Left lobe of liver (tissue), 1 donor: Measurements from ENCODE around the gene POMGNT2. TPM values are rescaled to one million over a fixed set of nuclear protein-coding genes. Genes with fewer than 3 reads are reported as not detected.

ENCODE experiments used
- total RNA-seq: library from RNA; stranded (reverse); gene quantifications from one replicate; pipeline ENCODE4 v1.2.1, GENCODE V29; 2021
- donor health status: DM: no; HTN: yes; CAD: no.

Gene POMGNT2
- total RNA-seq, 1 donor from 2014 or later, result 5.2 TPM

Other genes with a start within 250 kb of the POMGNT2 start
- gene CYP8B1, start 230.2 kb downstream of the POMGNT2 start, total RNA-seq, result 425 TPM
- 3.0 TPM for gene ZNF662, start 199.9 kb downstream of the POMGNT2 start, total RNA-seq
- gene GASK1A, start 126.8 kb downstream of the POMGNT2 start, total RNA-seq, result 19.9 TPM
- 12.4 TPM for gene SNRK, start 180.5 kb upstream of the POMGNT2 start, total RNA-seq